Neutrophil (primary cell): ENCODE results near the gene KCTD1.

Experiments
- H3K27ac ChIP-seq: fragments of 200-600 bp; sonication (generic); 2 replicates; pipeline ENCODE4 v1.5.1; 2016; ENCODE audit warnings: mild to moderate bottlenecking, moderate library complexity
- H3K27me3 ChIP-seq: fragments of 200-600 bp; sonication (generic); 2 replicates; pipeline ENCODE4 v1.6.0; 2016; ENCODE audit warnings: mild to moderate bottlenecking
- H3K36me3 ChIP-seq: fragments of 200-600 bp; sonication (generic); 2 replicates; pipeline ENCODE4 v1.5.1; 2017
- H3K4me1 ChIP-seq, 2 experiments: fragments of 200-600 bp in 1 of 2; sonication (generic) in 1 of 2; 1 replicate in 1 of 2; 2 replicates in 1 of 2; pipeline versions ENCODE4 v1.5.1 to v1.6.1; 2013 to 2016; ENCODE audit warnings: low read depth in 1 of 2, low read length in 1 of 2, mild to moderate bottlenecking in 1 of 2, moderate library complexity in 1 of 2; ENCODE audit not compliant: control insufficient read depth in 1 of 2, insufficient read depth in 1 of 2
- H3K4me3 ChIP-seq, 2 experiments: fragments of 200-600 bp in 1 of 2; sonication (generic) in 1 of 2; 1 replicate in 1 of 2; 2 replicates in 1 of 2; pipeline ENCODE4 v1.5.1; 2013 to 2016; ENCODE audit warnings: low read depth in 1 of 2, low read length in 1 of 2, mild to moderate bottlenecking in 1 of 2, moderate library complexity in 1 of 2
- H3K9me3 ChIP-seq: fragments of 200-600 bp; sonication (generic); 2 replicates; pipeline ENCODE4 v1.5.1; 2016
- CTCF ChIP-seq: fragments of 200-600 bp; sonication (generic); IDR thresholded peaks from 2 replicates; pipeline ENCODE4 v1.5.1; 2016; ENCODE audit warnings: antibody characterized with exemption

Gene KCTD1

GRCh38 chr18:26455639-26456038 is 92.7 kb downstream of the KCTD1 start:
- Histone ChIP-seq H3K27ac (no peak overlapping the region), H3K4me1 (no peaks in the 10 kb centered on the region), H3K36me3 (no peaks in the 10 kb centered on the region), H3K27me3 (no peaks in the 10 kb centered on the region), H3K4me3 (no peak overlapping the region), H3K9me3 (no peaks in the 10 kb centered on the region)
- TF ChIP-seq CTCF, result no peak

GRCh38 chr18:26454616-26455015 is 93.7 kb downstream of the KCTD1 start:
- Histone ChIP-seq H3K36me3 (no peaks in the 10 kb centered on the region), H3K4me3 (no peak overlapping the region), H3K27ac (no peak overlapping the region), H3K9me3 (no peaks in the 10 kb centered on the region), H3K4me1 (no peaks in the 10 kb centered on the region), H3K27me3 (no peaks in the 10 kb centered on the region)
- no peak for TF ChIP-seq CTCF

- Histone ChIP-seq H3K36me3 (no peaks in the 10 kb centered on the region), H3K9me3 (no peaks in the 10 kb centered on the region), H3K4me3 (no peak overlapping the region), H3K27ac (no peak overlapping the region), H3K4me1 (no peaks in the 10 kb centered on the region), H3K27me3 (no peaks in the 10 kb centered on the region)
- no peak for TF ChIP-seq CTCF
Measured at GRCh38 chr18:26454192-26454591, 94.2 kb downstream of the KCTD1 start.

GRCh38 chr18:26453386-26453901 is 94.9 kb downstream of the KCTD1 start:
- Histone ChIP-seq H3K27me3 (no peaks in the 10 kb centered on the region), H3K27ac (no peak overlapping the region), H3K9me3 (no peaks in the 10 kb centered on the region), H3K4me3 (no peak overlapping the region), H3K36me3 (no peaks in the 10 kb centered on the region), H3K4me1 (no peaks in the 10 kb centered on the region)
- no peak for TF ChIP-seq CTCF

GRCh38 chr18:26450989-26451682 is 97.2 kb downstream of the KCTD1 start:
- Histone ChIP-seq H3K9me3 (no peaks in the 10 kb centered on the region), H3K4me3 (no peak overlapping the region), H3K4me1 (no peaks in the 10 kb centered on the region), H3K27ac (no peak overlapping the region), H3K36me3 (no peaks in the 10 kb centered on the region), H3K27me3 (no peaks in the 10 kb centered on the region)
- no peak for TF ChIP-seq CTCF
